22Rv1 (cell line): ENCODE measurements around the gene COL27A1.

Source experiments
- ZFX ChIP-seq: fragments of 450-650 bp; IDR thresholded peaks from 2 replicates; pipeline ENCODE4 v1.6.1; 2017; ENCODE audit warnings: antibody characterized with exemption, borderline replicate concordance
- TF ChIP-seq, protein P1 (sequence below): fragments of 450-650 bp; IDR thresholded peaks from 2 replicates; pipeline ENCODE4 v1.5.1; 2017; ENCODE audit warnings: mild to moderate bottlenecking

DNA sequence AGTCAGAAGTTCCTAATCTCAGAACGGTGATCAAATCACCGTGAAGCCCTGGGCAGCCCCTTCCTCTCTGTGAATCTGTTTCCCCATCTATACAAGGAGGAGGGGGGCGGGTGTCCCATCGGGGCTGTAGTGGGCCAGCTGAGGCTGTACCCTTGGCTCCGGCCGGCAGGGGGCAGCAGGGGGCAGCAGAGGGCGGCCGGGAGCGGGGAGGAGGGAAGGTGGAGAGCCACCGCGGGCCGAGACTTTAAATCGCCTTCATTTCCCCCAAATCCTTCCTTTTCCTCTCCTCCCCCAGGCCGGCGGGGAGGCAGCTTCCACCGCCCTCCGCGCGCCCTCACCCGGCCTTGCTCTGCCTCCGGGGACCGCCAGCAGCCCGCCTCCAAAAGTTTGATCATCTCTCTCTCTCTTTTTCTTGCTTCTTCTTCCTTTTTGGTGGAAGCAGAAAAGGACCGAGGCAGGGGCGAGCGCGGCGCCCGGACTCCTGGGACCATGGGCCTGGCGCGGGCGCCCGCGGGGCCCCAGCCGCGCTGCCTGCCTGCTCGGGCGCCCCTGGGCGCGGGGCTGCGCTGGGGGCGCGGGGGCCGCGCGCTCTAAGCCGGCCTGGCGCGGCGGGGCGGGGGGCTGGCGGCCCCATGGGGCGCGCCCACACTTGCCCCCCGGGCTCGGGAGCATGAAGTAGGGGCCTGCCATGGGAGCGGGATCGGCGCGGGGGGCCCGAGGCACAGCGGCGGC is at the start of gene COL27A1:
- TF ChIP-seq, protein P1, sequence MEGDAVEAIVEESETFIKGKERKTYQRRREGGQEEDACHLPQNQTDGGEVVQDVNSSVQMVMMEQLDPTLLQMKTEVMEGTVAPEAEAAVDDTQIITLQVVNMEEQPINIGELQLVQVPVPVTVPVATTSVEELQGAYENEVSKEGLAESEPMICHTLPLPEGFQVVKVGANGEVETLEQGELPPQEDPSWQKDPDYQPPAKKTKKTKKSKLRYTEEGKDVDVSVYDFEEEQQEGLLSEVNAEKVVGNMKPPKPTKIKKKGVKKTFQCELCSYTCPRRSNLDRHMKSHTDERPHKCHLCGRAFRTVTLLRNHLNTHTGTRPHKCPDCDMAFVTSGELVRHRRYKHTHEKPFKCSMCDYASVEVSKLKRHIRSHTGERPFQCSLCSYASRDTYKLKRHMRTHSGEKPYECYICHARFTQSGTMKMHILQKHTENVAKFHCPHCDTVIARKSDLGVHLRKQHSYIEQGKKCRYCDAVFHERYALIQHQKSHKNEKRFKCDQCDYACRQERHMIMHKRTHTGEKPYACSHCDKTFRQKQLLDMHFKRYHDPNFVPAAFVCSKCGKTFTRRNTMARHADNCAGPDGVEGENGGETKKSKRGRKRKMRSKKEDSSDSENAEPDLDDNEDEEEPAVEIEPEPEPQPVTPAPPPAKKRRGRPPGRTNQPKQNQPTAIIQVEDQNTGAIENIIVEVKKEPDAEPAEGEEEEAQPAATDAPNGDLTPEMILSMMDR = peak; percentile 98
- no peak for TF ChIP-seq ZFX
